Adipose tissue (tissue), 3 donors: Measurements from ENCODE around the gene TMEM98. TPM values are rescaled to one million over a fixed set of nuclear protein-coding genes. Genes with fewer than 3 reads are reported as not detected.
"Not testable (repeated sequence)": the region's sequence is repeated elsewhere in the genome, so short reads cannot be mapped to it uniquely, and the experiment has no call there.

ENCODE experiments used
- H3K27ac ChIP-seq: one replicate; pipeline ENCODE4 v1.5.1; 2013; ENCODE audit warnings: low read depth, low read length
- WGBS, 3 donors: extraction: QIAGEN DNeasy Blood & Tissue Kit; methylation state at CpG; one replicate each; pipeline ENCODE4 v1.1.7; 2013; 5-methylcytosine and 5-hydroxymethylcytosine counted together
- polyA plus RNA-seq, 3 donors: library from polyadenylated mRNA; stranded (reverse); fragments of 200-250 nt; gene quantifications; one replicate each; pipeline ENCODE4 v1.2.3, GENCODE V29; 2013
- donor health status: healthy with polysubstance abuse.
- donor health status: Bipolar disorder and iron deficiency.
- donor health status: healthy.

TMEM98 gene
- 10 to 100 TPM; 27.8 to 48.2 (median 47.1) TPM for polyA plus RNA-seq

GRCh38 chr17:32927724-32928585 lies at the start of gene TMEM98:
Gene TMEM98 (plus strand): TSS chr17:32928153. CDS start chr17:32931529, 3,376 bp downstream.
- H3K27ac ChIP-seq: no peak within 1 kb of the TSS
- WGBS, 3 donors: 1 to 2% (median 1%) methylated on average over 61 to 99 of the region's 99 CpGs

- WGBS, 3 donors: 73 to 85% (median 73%) methylated on average over 3 of the region's 3 CpGs
- no peak overlapping the region for H3K27ac ChIP-seq
Measured at GRCh38 chr17:32878211-32878610, 49.7 kb upstream of the TMEM98 start.

- WGBS, 3 donors: 74 to 92% (median 86%) methylated on average over 1 of the region's 1 CpG
- no peak overlapping the region for H3K27ac ChIP-seq
Measured at GRCh38 chr17:32879134-32879533, 48.8 kb upstream of the TMEM98 start.

GRCh38 chr17:32880671-32881453 lies 47.1 kb upstream of the TMEM98 start:
- WGBS, 3 donors: 78 to 83% (median 80%) methylated on average over 6 of the region's 6 CpGs
- H3K27ac ChIP-seq: no peak overlapping the region

GRCh38 chr17:32882029-32882428 lies 45.9 kb upstream of the TMEM98 start:
- WGBS, 3 donors: 58 to 72% (median 69%) methylated on average over 6 of the region's 6 CpGs

GRCh38 chr17:32882734-32883133 lies 45.2 kb upstream of the TMEM98 start:
- H3K27ac ChIP-seq: no peak overlapping the region
- WGBS, 3 donors: 72 to 88% (median 76%) methylated on average over 4 of the region's 4 CpGs

More at GRCh38 chr17:32882029-32882428, 45.9 kb upstream of the TMEM98 start:
- H3K27ac ChIP-seq: no peak overlapping the region

GRCh38 chr17:32886951-32887350 lies 41.0 kb upstream of the TMEM98 start:
- 93 to 95% (median 94%) methylated on average over 8 of the region's 16 CpGs for WGBS, 3 donors
- not testable (repeated sequence) for H3K27ac ChIP-seq

- H3K27ac ChIP-seq: not testable (repeated sequence)
- 37 to 57% (median 43%) methylated on average over 2 to 4 of the region's 14 CpGs for WGBS, 3 donors
Measured at GRCh38 chr17:32887410-32887809, 40.5 kb upstream of the TMEM98 start.

- WGBS, 3 donors: 46 to 53% (median 51%) methylated on average over 4 of the region's 4 CpGs
- H3K27ac ChIP-seq: no peak overlapping the region
Measured at GRCh38 chr17:32894245-32894644, 33.7 kb upstream of the TMEM98 start.

GRCh38 chr17:32896647-32897258 lies 31.2 kb upstream of the TMEM98 start:
- WGBS, 3 donors: 67 to 86% (median 73%) methylated on average over 2 of the region's 2 CpGs
- H3K27ac ChIP-seq: no peak overlapping the region

GRCh38 chr17:32899236-32900013 lies 28.5 kb upstream of the TMEM98 start:
- 72 to 75% (median 72%) methylated on average over 2 of the region's 2 CpGs for WGBS, 3 donors

GRCh38 chr17:32901743-32902142 lies 26.2 kb upstream of the TMEM98 start:
- WGBS, 3 donors: 94 to 97% (median 96%) methylated on average over 4 of the region's 4 CpGs
- no peak overlapping the region for H3K27ac ChIP-seq

More at GRCh38 chr17:32899236-32900013, 28.5 kb upstream of the TMEM98 start:
- H3K27ac ChIP-seq: no peak overlapping the region

GRCh38 chr17:32903774-32904673 lies 23.9 kb upstream of the TMEM98 start:
- WGBS, 3 donors: 67 to 77% (median 73%) methylated on average over 5 of the region's 5 CpGs
- no peak overlapping the region for H3K27ac ChIP-seq

- WGBS, 3 donors: 71 to 77% (median 76%) methylated on average over 3 of the region's 3 CpGs
- H3K27ac ChIP-seq: no peak overlapping the region
Measured at GRCh38 chr17:32904891-32905290, 23.1 kb upstream of the TMEM98 start.

GRCh38 chr17:32907583-32907982 lies 20.4 kb upstream of the TMEM98 start:
- no peak overlapping the region for H3K27ac ChIP-seq
- WGBS, 3 donors: 69 to 86% (median 72%) methylated on average over 6 of the region's 6 CpGs

- 24 to 31% (median 30%) methylated on average over 4 of the region's 4 CpGs for WGBS, 3 donors
- no peak overlapping the region for H3K27ac ChIP-seq
Measured at GRCh38 chr17:32909787-32910369, 18.1 kb upstream of the TMEM98 start.

GRCh38 chr17:32910769-32911168 lies 17.2 kb upstream of the TMEM98 start:
- 41 to 95% (median 80%) methylated on average over 3 of the region's 3 CpGs for WGBS, 3 donors
- H3K27ac ChIP-seq: no peak overlapping the region
